HG03060 (cell line): ENCODE results near the gene KIRREL3.

ENCODE experiments used
- ATAC-seq: cut with Tn5 transposase; IDR thresholded peaks from one replicate; pipeline ENCODE4 v1.9.1; 2021; ENCODE audit warnings: low read depth, moderate number of reproducible peaks; ENCODE audit not compliant: unreplicated experiment

The KIRREL3 gene

DNA sequence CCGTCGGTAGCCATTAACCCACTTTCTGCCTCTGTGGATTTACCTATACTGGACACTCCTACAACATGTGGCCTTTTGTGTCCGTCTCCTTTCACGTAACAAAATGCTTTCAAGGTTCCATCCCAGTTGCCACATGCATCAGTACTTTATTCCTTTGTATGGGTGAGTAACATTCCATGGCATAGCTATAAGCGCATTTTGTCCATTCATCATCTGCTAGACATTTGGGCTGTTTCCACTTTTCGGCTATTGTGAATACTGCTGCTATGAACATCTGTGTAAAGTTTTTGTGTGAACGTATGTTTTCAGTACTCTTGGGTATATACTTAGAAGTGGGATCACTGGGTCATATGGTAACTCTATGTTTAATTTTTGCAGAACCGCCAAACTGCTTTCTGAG, 387.9 kb downstream of the KIRREL3 start:
- no peak for ATAC-seq

DNA sequence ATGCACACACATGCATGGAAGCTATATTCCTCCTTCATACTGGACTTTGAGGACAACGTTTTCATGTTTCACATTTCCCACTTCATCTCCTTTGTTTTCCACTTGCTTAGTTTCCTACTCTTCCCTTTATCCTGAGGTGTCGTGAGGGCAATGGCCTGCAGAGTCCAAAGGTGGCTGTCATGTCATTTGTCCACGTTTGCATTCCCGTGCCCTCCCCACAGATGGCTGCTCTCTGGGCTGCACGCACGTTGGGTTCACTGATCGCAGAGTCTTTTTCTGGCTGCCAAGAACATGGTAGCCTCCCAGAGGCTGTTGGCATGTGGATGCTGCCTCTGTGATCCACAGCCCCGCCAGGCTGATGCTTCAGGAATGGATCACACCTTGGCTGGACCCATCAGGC, 389.1 kb downstream of the KIRREL3 start:
- no peak for ATAC-seq

DNA sequence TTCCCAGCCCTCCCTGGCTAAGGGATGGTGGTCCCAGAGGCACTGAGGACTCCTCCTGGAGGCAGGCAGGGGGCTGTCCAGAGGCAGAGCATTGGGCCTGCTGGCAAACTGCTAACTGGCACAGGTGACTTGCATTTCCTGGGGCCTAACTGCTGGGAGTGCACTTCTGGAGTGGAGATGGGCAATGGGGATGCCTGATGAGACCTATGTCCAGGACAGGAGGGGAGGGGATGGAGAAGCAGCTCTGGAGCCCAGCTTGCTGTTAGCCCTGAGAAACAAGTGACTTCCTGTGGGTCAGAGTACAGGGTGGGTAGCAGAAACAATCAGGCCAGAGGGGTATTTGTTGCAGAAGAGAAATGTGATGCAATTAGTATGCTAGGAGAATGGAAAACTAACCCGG, 391.9 kb downstream of the KIRREL3 start:
- no peak for ATAC-seq

DNA sequence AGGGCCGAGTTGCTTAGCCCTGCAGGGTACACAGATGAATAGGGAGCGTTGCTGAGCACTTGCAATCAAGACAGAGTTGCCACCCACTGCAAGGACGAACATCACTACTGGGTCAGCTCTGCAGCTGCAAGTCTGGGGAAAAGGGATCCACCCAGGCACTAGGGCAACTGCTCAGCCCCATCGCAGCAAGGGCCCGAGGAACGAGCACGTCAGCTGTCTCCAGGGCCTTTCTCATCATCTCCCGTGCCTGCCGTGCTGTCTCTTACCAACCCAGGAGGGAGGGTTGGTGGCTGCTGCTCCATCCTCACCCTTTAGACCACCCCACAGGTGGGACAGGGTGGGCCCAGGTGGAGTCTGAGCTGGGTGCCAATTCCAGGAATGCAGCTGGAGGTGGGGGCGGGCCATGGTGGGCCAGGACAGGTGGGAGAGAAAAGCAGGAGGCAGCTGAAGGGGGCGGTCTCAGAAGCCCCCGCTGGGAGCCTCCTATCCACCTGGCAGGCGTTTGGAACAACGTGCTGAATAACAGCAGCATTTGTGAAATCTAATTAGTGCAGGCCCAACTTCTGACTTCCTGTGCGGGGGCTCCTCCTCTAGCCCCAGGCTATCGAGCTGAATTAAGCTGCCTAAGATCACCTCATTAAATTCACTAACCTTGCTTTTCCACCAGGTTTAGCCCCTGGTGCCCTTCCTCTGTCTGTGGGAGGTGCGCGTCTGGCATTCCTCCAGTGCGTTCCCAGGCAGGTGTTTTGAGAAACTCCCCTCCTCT, 392.6 kb downstream of the KIRREL3 start:
- no peak for ATAC-seq

DNA sequence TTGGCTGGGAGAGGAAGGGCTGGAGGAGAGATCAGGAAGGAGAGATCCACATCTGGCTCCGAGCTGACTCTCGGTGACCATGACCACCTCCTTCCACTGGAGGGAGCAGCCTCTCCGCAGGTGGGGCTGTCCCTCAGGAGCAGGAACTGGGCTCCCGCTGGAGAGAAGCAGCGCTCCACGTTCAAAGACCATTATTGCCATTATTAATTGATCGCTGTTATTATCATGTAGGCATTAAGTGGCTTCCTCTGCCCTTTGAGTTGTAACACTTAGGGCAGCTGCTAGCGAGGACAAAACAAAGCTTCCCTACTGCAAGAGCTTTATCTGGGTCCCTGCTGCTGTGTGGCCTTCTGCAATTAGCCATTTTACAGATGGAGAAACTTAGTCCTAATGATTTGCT, 393.2 kb downstream of the KIRREL3 start:
- ATAC-seq, result no peak

DNA sequence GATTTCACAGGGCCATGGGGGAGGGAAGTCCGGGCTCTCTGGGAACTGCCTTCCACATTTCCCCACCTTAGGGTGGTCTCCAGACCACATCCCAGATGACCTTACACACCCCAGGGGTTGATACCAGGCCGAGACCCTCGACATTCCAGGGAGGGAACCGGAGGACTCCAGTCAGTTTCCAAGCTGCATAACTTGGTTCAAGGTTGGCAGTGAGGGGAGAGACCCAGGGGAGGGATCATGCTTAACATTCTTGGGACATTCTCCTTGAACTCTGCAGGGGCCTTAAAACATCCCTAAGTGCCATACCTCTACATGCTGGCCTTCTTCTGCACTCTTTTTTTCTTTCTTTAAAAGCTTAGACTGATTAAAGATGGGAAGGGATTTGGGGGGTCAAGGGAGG, 394.1 kb downstream of the KIRREL3 start:
- ATAC-seq, result no peak

DNA sequence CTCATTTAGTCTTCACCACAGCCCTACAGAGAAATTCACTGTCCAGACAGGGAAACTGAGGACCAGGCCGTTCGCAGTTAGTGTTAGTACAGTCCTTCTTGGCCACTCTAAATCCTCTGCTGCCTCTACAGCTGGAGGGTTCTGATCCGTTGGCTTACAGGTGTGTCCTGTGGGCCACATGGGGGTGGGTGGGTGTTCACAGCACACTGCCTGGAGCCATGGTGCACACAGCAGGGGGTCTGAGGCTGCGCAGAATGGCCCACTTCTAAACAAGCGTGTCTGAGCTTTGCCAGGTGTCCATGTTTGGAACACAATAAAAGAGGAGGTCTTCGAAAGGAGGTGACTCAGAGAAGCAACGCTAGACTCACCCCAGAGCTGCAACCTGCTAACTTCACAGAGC, 396.1 kb downstream of the KIRREL3 start:
- no peak for ATAC-seq

DNA sequence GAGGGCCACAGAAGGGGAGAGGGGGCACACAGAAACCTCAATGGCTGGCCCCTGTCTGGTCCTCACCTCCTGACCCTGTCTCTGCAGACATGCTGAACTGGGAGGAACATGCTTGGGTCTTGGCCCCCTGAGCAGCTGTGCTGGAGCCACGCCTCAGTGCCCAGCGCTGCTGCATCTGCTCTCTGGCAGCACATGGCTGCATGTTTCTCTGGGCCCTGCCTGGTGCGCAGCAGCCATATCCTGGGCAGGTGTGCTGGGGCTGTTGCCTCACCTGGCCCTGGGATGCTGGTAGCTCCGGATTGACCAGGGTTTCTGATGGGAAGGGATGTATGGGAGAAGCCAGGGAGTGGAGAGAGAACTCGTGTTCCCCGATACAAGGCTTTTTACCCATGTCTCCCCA, 397.1 kb downstream of the KIRREL3 start:
- no peak for ATAC-seq

DNA sequence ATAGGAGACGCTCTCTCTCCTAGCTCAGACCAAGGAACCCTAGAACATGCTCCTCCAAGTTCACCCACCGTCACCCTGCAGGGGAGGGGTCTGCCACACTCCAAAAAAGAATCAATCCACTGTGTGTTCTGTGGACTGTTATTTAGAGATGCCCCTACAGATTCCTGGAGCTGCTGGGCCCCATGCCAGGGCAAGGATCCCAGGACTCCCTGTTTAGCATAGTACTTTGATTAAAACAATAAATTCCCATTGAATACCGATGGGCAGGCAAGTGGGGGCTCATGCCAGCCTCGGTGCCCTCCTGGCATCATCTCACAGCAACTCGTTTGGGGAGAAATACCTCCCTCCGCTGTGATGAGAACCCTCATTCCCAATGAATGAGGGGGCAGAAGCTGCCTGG, 397.6 kb downstream of the KIRREL3 start:
- ATAC-seq, result no peak

DNA sequence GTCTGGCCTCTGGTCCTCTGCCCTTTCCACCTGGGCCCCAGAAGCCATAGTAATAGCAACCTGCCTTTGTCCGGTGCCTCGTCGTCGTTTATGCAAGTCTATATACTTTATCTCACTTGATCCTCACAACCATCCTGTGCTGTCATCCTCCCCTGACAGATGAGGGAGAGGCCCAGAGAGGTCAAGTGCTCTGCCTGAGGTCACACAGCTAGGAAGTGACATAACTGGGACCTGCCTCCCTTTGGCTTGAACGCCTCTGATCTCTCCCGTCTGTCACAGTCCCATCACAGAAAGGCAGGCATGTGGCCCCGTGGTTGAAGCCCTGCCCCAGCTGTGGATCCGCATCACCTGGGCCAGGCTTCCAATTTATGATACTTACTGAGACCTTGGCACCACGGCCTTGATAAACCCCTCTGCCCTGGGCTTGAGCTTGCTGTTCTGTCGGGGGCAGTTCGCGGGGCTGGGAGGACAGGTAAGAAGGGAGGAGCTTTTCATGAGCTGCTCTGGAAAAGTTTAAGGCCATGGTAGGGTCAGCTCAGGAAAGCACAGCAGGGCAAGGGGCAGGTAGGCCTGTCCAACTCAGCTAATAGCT, 398.1 kb downstream of the KIRREL3 start:
- ATAC-seq, result no peak

DNA sequence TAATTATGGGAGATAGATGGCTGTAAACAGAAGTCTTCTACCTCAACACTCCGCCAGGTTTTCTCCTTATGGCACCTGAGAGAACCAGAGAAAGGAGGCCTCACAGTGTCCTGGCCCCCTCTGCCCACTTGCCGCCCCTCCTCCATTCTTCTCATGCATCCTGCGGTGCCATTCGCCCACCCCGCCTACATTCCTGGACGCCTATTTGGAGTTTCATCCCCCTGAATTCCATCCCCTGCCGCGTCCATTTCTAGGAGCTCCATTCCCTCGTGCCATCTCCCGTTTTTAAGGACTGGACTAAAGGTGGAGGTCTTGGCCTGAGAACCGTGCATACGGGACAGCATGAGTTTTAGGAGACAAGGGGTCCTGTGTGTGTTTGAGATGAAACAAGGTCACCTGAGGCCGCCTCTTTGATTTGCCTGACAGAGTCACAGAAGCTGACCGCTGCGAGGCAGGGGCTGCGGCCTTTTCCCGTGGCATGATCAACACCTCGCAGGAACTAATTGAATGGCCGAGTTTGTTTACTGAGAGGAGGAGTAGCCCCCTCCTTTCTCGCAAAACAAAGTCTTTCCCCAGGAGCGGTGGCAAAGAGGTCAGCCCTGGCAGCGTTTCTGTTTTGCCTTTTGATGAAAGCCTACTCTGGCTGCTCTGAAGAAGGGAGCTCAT, 398.9 kb downstream of the KIRREL3 start:
- ATAC-seq, result no peak

DNA sequence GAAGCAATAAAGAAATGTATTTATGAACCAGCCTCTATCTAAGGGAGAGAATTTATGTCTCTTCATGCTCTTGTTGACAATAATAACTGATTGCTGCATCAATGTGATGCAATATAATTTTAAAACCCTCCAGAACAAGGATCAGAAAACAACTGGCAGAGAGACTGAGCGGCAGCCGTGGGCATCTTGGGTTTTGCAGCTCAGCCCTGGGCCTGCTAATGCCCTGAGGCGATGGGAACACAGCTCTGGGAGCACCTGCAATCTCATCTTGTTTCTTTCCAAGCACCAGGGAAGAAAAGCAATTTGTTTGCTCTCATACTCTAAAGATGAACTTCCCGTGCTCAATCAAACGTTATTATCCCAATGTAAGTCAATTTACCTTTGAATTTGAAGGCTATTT, 399.4 kb downstream of the KIRREL3 start:
- no peak for ATAC-seq

DNA sequence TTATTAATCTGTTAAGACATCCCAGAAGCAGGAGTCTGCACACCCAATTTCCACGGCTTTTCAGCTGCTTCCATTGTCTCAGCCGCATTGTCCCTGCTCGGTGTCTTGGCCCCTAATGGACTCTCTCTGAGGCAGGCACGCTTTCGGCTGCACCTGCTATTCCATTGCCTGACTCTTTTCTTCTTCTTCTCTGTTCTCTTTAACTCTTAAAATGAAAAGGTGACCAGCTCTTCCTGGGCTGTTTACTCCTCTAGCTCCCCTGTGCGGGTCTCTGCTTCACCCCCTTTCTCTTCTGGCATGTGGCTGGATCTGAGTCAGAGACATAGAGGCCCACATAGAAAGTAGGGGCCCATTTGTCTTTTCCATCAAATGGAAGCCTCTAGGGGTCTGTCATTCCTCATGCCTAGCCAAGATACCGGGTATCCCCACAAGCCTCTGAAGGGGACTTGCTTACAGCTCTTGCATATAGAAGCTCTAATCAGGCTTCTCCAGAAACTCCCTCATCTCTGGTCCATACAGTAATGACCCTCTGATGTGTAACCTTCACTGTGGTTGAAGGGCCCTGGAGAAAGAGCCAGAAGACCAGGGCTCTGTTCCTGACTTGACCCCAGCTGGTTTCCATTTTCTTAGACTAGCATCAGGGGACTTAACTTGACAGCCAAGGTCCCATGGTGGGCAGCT, 401.2 kb downstream of the KIRREL3 start:
- ATAC-seq, result no peak

DNA sequence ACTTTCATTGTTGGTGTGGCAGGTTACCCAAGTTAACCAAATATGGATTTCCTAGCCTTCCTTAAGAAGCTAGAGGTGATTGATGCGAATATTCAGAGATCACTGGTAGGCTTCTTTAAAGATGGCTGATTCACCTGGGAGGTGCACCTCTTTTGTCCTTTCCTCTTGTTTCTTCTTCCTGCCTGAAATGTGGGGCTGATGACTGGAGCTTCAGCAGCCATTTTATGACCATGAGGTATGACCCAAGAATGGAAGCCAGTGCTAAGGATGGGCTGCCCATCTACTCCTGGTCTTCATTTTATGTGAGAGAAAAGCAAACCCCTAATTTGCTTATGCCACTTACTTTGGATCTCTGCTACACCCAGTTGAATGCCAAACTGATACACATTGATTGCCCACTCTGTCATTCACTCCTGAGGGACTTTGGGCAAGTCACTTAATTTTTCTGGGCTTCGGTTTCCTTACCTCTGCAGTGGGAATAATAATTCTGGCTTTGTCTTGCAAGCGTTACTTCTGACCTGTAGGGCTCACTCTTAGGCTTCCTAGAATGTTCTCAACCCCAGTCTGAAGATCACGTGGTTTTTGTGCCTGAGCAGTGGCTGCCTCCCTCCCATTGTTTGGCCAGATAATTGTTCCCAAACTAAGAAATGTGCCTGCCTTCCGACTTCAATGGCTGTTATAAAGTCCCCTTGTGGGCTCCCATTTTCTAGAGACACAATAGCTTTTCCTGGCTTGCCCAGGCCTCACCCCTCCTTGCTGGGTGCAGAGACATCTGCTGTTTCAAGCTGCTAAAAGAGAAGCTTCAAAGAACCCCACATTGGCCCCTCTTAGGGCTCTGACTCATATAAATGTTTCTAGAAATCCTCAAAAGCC, 402.0 kb downstream of the KIRREL3 start:
- no peak for ATAC-seq

DNA sequence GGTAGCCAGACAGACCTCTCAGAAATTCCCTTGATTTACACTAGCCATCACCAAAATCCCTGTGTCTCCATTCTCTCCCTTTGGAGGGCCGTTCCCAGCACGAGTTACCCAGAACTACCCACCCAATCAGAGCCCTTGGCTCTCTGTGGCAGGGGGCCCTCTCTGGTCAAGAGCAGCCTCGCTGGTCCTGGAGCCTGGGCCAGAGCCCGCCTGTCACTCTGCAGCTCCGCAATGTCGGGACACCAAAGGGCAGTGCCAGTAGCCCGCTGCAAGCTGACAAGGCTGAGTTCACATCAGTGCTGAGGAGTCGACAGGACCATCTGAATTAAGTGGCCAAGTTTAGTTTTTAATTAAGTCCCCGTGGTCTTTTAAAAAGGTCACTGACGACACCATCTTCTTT, 403.5 kb downstream of the KIRREL3 start:
- ATAC-seq, result no peak

DNA sequence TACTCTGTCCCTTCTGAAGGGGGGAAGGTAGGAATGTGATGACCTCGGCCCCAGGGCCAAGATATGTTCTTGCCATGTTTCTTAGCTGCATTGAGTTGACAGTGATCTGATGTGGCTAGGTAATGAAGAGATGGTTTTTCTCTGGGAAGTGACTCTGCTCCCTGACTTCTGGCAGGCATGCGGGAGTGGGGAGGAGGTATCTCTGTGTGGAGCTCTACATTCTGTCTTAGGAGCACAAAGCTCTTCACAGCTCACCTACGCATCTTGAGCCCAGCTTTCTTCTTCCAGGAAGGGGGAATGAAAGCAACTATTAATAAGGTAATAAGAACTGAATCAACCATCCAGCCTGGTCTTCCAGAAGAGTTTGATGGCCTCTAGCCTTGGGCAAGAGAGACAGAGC, 404.1 kb downstream of the KIRREL3 start:
- ATAC-seq, result no peak

DNA sequence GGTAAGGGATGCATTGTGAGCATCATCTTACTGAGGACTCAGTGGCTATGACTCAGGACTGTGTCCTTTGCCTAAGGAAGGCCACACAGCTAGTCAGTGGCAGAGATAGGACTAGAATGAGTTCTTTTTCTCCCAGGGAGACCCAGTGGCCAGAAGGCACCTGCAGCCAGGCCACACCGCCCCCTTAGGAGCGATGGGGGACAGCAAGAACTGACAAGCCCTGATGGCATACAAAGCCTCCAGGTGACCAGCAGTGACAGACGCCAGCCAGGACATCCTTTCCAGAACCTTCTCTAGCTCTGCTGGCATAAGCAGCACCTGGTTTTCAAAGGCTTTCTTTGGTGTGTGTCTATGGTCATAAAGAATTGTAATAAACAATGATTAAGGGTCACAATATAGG, 405.0 kb downstream of the KIRREL3 start:
- no peak for ATAC-seq

DNA sequence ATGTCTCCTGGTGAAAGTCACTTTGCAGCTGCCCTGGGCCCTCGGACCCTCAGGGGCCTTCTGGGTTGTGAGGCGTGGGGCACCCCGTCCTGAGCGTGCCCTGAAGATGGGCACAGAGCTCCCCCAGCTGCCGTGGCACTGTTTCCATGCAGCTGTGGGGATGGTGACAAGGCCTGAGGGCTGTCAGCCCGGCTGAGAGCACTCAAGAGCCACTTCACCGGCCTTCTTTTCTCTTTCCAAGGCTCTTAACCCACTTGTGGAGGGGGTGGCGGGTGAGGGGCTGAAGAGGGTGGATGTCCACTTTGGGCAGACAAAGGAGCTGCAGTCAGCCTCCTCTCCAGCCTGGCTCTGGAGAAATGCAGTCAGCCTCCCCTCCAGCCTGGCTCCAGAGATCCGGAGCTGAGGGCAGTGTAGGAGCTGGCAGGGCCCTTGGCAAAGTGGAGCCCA, 405.6 kb downstream of the KIRREL3 start:
- ATAC-seq, result no peak

DNA sequence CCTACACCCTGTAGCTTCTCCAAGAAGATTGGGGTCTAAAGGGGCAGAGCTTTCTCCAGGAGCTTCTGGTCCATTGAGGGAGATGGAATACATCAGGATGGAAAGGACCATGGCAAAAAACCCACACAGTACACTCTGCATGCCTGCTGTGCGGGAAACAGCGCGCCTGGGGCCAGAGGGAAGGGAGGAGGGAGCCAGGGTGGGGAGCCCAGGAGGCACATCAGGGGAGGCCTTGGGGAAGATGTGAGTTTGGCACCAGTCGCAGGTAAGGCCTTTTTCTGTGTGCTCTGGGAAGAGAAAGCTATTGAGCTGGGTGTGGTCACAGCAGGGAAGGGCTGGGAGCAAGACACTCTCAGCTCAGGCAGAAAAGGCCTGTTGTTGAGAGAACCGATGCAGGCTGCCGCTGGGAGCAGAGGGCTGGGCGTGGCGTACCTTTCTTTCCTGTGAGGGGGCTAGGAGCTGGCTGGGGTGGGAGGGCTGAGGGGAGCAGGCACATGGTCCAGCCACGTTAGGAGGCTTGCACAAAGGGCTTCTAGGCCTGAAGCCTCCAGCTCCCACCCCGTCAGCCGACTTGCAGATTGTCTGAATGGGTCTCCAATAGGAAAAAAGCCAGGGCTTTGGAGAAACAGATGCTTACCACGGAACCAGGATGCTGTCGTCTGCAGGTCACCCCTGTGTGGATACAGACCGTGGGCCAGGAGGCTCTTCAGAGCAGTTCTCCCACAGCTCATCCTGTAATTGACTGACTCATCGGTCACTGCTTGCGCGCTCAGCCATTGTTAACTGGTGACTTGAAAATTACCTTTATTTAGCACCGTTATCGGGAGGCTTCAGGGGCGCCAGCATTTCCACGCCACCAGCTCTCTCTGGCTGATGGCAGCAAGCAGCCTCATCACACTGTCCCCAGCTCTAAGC, 407.8 kb downstream of the KIRREL3 start:
- ATAC-seq, result no peak
